Measurements from ENCODE around the gene BHMT.

BHMT gene

DNA sequence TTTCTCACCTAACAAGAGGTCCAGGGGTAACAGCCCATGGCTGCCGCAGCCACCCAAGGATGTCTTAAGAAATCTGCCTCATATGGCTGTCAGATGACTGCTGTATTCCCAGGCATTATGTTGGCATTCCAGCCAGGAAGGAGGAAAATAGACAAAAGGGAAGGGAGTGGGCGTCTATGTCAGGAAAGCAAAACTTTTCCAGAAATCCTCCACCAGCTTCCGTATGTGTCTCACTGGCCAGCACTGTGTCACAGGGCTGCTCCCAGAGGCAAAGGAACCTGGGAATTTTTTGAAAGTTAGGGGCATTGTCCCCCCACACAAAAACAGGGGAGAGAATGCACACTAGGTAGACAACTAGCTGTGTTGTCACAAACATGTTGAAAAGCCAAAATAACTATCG is 34.8 kb upstream of the BHMT start:
- TF ChIP-seq CTCF (IDR thresholded peaks at IDR 0.05; ENCODE audit: insufficient read depth, low read depth, low read length, missing control alignments), result no peak
- no peak overlapping the region for H3K4me3 ChIP-seq (ENCODE audit: low read length)
- DNase-seq (ENCODE audit: low read depth), result no peak

DNA sequence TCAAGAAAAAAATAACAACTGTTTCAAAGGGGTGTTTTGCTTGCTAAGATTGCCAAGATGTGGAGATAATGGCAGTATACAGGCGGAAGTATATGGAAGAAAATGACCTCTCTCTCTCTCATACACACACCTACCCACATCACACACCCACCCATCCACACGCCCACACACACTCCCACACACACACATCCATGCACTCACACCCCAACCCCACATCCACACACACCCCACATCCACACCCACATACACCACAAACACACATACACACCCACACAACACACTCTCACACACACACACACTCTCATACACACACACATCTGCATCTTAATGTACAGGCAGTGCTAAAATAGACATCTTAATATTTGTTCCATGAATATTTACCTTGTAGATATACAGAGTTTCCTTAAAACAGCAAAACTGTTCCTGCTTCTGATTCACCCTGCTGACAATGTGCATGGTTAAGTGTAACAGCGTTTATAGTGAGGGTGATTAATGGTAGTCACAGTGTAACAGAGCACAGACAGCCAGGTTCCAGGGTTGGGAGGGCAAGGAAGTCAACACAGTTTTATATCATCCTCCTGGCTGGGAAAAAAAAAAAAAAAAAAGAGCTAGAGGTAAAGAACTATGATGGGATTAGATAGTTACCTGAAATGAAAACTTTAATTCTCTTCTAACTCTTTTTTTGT is 33.8 kb upstream of the BHMT start:
- no peak overlapping the region for H3K4me3 ChIP-seq (ENCODE audit: low read length)
- no peak for TF ChIP-seq CTCF (IDR thresholded peaks at IDR 0.05; ENCODE audit: insufficient read depth, low read depth, low read length, missing control alignments)
- peak; percentile 40 for DNase-seq (ENCODE audit: low read depth)

DNA sequence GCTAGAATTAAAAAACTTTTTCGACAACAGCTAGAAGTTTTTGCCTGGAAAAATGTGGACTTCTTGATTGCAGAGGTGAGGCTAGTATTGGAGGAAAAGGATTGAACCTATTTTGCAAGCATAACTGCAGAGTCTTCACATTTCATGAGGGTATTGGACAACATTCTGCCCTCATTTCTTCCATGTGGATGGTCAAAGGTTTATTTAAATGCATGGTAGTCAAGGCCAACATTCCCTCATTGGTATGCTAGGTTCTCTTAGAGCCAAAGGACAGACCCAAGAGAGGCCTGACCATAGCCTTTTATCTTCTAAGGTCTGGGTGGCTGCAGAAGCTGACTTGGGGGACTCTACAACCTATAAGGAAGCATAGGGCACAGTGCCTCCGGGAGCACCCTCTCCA is 30.8 kb upstream of the BHMT start:
- no peak for TF ChIP-seq CTCF (IDR thresholded peaks at IDR 0.05; ENCODE audit: insufficient read depth, low read depth, low read length, missing control alignments)
- no peak for DNase-seq (ENCODE audit: low read depth)

GRCh38 chr5:79081779-79082178 is 29.8 kb upstream of the BHMT start:
- TF ChIP-seq CTCF (IDR thresholded peaks at IDR 0.05; ENCODE audit: insufficient read depth, low read depth, low read length, missing control alignments), result no peak
- peak; percentile 63 for DNase-seq (ENCODE audit: low read depth)
- H3K4me3 ChIP-seq (ENCODE audit: low read length), result no peak overlapping the region

More for the DNA sequence above, 30.8 kb upstream of the BHMT start:
- H3K4me3 ChIP-seq (ENCODE audit: low read length), result no peak overlapping the region

DNA sequence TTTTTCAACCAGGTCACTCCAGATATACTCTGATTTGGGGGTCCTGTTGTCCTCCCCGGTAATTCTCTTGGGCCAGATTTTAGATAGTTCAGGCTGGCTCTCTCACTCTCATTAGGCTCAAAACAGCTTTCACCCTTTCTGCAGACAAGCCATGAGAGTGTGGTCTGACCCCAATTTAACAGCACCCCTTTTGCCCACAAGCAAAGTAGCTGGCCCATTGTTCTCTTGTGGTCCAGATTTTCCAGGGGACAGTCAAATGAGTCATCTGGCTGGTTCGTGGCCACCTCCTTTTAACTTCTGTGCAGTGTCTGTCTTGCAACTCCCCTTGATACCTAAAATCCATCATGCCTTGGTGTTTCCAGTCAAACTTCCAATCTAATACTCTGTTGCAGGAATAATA is 25.5 kb upstream of the BHMT start:
- no peak overlapping the region for H3K4me3 ChIP-seq (ENCODE audit: low read length)
- no peak for DNase-seq (ENCODE audit: low read depth)
- no peak for TF ChIP-seq CTCF (IDR thresholded peaks at IDR 0.05; ENCODE audit: insufficient read depth, low read depth, low read length, missing control alignments)

- no peak overlapping the region for H3K4me3 ChIP-seq (ENCODE audit: low read length)
- DNase-seq (ENCODE audit: low read depth), result no peak
- no peak for TF ChIP-seq CTCF (IDR thresholded peaks at IDR 0.05; ENCODE audit: insufficient read depth, low read depth, low read length, missing control alignments)
Observed at GRCh38 chr5:79088507-79088906, 23.1 kb upstream of the BHMT start.

DNA sequence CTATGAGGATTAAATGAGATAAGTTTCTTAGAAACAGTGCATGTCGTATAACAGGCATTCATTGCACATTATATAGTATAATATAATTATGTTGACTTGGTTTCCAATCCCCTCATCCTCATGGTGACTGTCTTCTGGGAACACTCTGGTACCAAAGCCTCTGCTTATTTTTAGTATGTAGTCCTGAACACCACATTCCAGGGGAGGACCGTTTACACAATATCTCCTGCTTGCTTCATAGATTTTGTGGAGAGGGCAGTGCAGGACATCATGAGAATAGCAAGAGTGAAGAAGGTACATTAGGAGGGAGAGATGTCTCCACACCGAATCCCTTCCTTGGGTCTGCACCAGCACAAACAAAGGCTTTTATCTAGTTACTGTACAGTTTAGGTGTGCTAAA is 20.5 kb upstream of the BHMT start:
- no peak overlapping the region for H3K4me3 ChIP-seq (ENCODE audit: low read length)
- DNase-seq (ENCODE audit: low read depth), result no peak
- TF ChIP-seq CTCF (IDR thresholded peaks at IDR 0.05; ENCODE audit: insufficient read depth, low read depth, low read length, missing control alignments), result no peak
